ENCODE results near the gene RPS15A.

RPS15A gene

DNA sequence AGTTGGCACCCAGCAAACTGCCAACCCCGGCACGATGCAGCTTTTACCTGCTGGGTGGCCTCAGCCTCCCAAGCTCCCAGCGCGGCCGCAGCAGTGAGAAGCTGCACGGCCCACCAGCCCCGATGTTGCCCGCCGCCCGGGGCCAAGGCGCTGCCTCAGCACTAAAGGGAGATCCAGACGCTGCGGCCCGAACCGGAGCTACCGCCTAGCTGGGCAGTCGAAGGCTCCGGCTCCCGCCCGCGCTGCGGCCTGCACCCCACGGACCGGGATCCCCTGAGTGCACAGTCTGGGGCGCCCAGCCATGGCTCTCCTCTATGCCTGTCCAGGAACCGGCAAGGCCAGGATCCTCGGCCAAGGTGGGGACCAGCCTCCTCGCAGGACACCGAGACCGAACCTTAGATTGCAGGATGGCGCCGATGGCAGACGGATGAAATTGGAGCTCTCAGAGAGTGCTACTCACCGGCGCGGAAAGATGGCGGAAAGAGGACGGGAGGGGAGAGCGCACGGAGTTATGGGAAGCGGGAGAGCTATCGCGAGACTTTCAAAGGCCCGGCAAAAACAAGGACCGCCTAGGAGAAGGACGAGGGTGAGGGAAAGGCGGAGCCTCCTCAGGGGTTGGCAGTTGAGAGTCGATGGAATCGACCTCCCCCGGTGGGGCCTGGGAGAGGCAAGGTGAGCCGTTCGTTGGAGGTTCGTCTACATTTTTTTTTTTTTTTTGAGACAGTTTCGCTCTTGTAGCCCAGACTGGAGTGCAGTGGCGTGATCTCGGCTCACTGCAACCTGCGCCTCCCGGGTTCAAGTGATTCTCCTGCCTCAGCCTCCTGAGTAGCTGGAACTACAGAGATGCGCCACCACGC lies at the start of gene RPS15A:
Gene RPS15A, minus strand, starts transcription at position 485 of the 857 bp plus-strand sequence. CDS start 1,221 bp downstream, outside the sequence.
- Histone ChIP-seq H3K4me3 (ENCODE audit: low read depth, low read length) (peak within 1 kb of the TSS; percentile 96), H3K9me3 (ENCODE audit: control insufficient read depth, insufficient read depth, low read length) (no peaks in the 10 kb centered on the region), H3K27ac (ENCODE audit: low read depth, low read length) (peak within 1 kb of the TSS; percentile 91), H3K36me3 (ENCODE audit: control insufficient read depth, insufficient read depth, low read length) (peaks cover 86% of the 10 kb centered on the region), H3K4me1 (ENCODE audit: control insufficient read depth, insufficient read depth, low read length) (peaks cover 16% of the 10 kb centered on the region), H3K9ac (ENCODE audit: low read depth, low read length) (peak within 1 kb of the TSS; percentile 98), H3K27me3 (ENCODE audit: control insufficient read depth, insufficient read depth, low read length) (no peaks in the 10 kb centered on the region)

- no peak overlapping the region for H3K4me3 ChIP-seq (ENCODE audit: low read depth, low read length)
- H3K9ac ChIP-seq (ENCODE audit: low read depth, low read length): no peak overlapping the region
- H3K27me3 ChIP-seq (ENCODE audit: control insufficient read depth, insufficient read depth, low read length): no peaks in the 10 kb centered on the region
- peaks cover 98% of the 10 kb centered on the region for H3K36me3 ChIP-seq (ENCODE audit: control insufficient read depth, insufficient read depth, low read length)
- no peaks in the 10 kb centered on the region for H3K9me3 ChIP-seq (ENCODE audit: control insufficient read depth, insufficient read depth, low read length)
- H3K27ac ChIP-seq (ENCODE audit: low read depth, low read length): no peak overlapping the region
- H3K4me1 ChIP-seq (ENCODE audit: control insufficient read depth, insufficient read depth, low read length): no peaks in the 10 kb centered on the region; the same call in 1 of the 2 replicates
These were observed 49.4 kb upstream of the RPS15A start for GRCh38 chr16:18839555-18839954.

DNA sequence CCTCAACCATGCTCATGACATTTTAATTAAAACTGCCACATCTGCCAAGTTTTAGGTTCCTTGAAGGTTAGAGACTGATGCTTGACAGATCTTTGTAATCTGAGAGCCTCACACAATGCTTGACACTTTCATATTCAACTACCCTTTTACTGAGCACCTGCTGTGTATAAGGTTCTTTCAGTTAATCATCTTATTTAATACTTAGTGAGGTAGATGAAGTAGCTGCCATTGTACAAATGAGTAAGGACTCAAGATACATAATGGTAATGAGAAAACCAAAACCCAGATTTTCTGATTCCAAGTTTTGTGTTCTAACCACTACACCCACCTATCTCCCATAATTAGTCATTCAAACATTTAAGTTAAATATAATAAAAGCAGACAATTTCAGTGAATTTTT lies 46.6 kb upstream of the RPS15A start:
- no peaks in the 10 kb centered on the region; the same call in 1 of the 2 replicates for H3K4me1 ChIP-seq (ENCODE audit: control insufficient read depth, insufficient read depth, low read length)
- H3K9ac ChIP-seq (ENCODE audit: low read depth, low read length): no peak overlapping the region
- peaks cover 100% of the 10 kb centered on the region for H3K36me3 ChIP-seq (ENCODE audit: control insufficient read depth, insufficient read depth, low read length)
- H3K9me3 ChIP-seq (ENCODE audit: control insufficient read depth, insufficient read depth, low read length): no peaks in the 10 kb centered on the region
- no peaks in the 10 kb centered on the region for H3K27me3 ChIP-seq (ENCODE audit: control insufficient read depth, insufficient read depth, low read length)
- no peak overlapping the region for H3K4me3 ChIP-seq (ENCODE audit: low read depth, low read length)
- no peak overlapping the region for H3K27ac ChIP-seq (ENCODE audit: low read depth, low read length)

DNA sequence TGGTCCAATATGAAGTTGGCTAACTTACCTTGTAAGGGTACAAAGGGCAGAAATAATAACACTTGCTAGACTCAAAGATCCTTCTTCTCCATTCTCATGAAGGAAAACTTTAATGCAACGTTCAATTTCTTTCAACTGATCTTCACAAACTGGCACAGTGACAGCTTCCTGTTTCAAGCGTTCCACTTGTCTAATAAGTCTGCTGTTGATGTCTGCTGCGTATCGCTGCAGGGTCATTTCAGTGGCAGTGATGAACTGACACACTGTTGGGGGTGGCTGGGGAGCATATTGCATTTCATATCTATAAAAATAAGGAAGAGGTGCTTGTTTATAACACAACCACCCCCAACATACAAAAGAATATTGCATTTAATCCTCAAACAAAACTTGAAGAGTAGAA lies 44.7 kb upstream of the RPS15A start:
- Histone ChIP-seq H3K27ac (ENCODE audit: low read depth, low read length) (no peak overlapping the region), H3K9me3 (ENCODE audit: control insufficient read depth, insufficient read depth, low read length) (no peaks in the 10 kb centered on the region), H3K4me3 (ENCODE audit: low read depth, low read length) (no peak overlapping the region), H3K27me3 (ENCODE audit: control insufficient read depth, insufficient read depth, low read length) (no peaks in the 10 kb centered on the region), H3K4me1 (ENCODE audit: control insufficient read depth, insufficient read depth, low read length) (no peaks in the 10 kb centered on the region), H3K36me3 (ENCODE audit: control insufficient read depth, insufficient read depth, low read length) (peaks cover 100% of the 10 kb centered on the region), H3K9ac (ENCODE audit: low read depth, low read length) (no peak overlapping the region)

- Histone ChIP-seq H3K27ac (ENCODE audit: low read depth, low read length) (no peak overlapping the region), H3K4me1 (ENCODE audit: control insufficient read depth, insufficient read depth, low read length) (no peaks in the 10 kb centered on the region), H3K9ac (ENCODE audit: low read depth, low read length) (no peak overlapping the region), H3K27me3 (ENCODE audit: control insufficient read depth, insufficient read depth, low read length) (no peaks in the 10 kb centered on the region), H3K9me3 (ENCODE audit: control insufficient read depth, insufficient read depth, low read length) (no peaks in the 10 kb centered on the region), H3K4me3 (ENCODE audit: low read depth, low read length) (no peak overlapping the region), H3K36me3 (ENCODE audit: control insufficient read depth, insufficient read depth, low read length) (peaks cover 100% of the 10 kb centered on the region)
These were observed 43.8 kb upstream of the RPS15A start for GRCh38 chr16:18833707-18834505.

GRCh38 chr16:18832613-18833012 lies 42.5 kb upstream of the RPS15A start:
- Histone ChIP-seq H3K9ac (ENCODE audit: low read depth, low read length) (no peak overlapping the region), H3K4me3 (ENCODE audit: low read depth, low read length) (no peak overlapping the region), H3K36me3 (ENCODE audit: control insufficient read depth, insufficient read depth, low read length) (peaks cover 99% of the 10 kb centered on the region), H3K27me3 (ENCODE audit: control insufficient read depth, insufficient read depth, low read length) (no peaks in the 10 kb centered on the region), H3K9me3 (ENCODE audit: control insufficient read depth, insufficient read depth, low read length) (no peaks in the 10 kb centered on the region), H3K4me1 (ENCODE audit: control insufficient read depth, insufficient read depth, low read length) (no peaks in the 10 kb centered on the region), H3K27ac (ENCODE audit: low read depth, low read length) (no peak overlapping the region)

GRCh38 chr16:18832006-18832405 lies 41.9 kb upstream of the RPS15A start:
- Histone ChIP-seq H3K27me3 (ENCODE audit: control insufficient read depth, insufficient read depth, low read length) (no peaks in the 10 kb centered on the region), H3K9me3 (ENCODE audit: control insufficient read depth, insufficient read depth, low read length) (no peaks in the 10 kb centered on the region), H3K4me1 (ENCODE audit: control insufficient read depth, insufficient read depth, low read length) (no peaks in the 10 kb centered on the region), H3K9ac (ENCODE audit: low read depth, low read length) (no peak overlapping the region), H3K4me3 (ENCODE audit: low read depth, low read length) (no peak overlapping the region), H3K36me3 (ENCODE audit: control insufficient read depth, insufficient read depth, low read length) (peaks cover 94% of the 10 kb centered on the region), H3K27ac (ENCODE audit: low read depth, low read length) (no peak overlapping the region)

DNA sequence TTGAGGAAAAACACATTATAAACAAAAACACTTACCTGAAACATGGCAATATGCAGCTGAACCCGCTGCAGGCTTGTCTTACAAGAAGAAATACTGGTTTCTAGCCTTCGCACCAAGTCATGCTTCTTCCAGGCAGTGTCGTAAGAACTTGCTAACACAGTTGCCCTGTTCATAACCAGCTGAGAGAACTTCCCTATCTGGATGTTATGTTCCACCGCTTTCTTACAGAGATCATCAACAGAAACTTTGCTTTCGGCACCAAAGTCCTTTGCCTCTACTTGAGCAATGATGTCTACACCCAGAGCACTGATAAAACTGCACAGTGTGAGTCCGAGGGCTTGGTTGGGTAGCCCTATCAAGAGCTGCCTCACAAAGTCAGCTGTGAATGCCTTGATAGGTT lies 39.1 kb upstream of the RPS15A start:
- H3K36me3 ChIP-seq (ENCODE audit: control insufficient read depth, insufficient read depth, low read length): peaks cover 69% of the 10 kb centered on the region
- H3K27ac ChIP-seq (ENCODE audit: low read depth, low read length): no peak overlapping the region
- H3K9ac ChIP-seq (ENCODE audit: low read depth, low read length): no peak overlapping the region

DNA sequence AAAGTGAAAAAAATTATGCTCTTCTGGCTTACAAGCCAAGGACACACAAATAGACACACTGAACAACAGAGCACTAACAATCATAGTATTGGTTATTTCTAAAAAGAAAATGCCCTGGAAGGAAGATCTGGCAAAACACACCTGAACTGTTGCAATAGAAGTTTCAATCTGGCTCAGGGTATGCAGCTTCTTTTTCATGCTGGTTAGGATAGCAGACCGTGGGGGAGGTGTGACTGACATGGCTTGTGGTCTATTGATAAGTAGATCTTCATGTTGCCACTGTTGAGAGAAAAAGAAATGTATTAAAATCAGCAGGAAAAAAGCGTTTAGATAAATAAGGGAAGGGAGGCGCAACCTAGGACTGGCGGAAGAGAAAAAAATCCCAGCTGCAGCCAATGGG lies 37.8 kb upstream of the RPS15A start:
- Histone ChIP-seq H3K36me3 (ENCODE audit: control insufficient read depth, insufficient read depth, low read length) (peaks cover 55% of the 10 kb centered on the region), H3K4me3 (ENCODE audit: low read depth, low read length) (no peak overlapping the region), H3K9me3 (ENCODE audit: control insufficient read depth, insufficient read depth, low read length) (no peaks in the 10 kb centered on the region), H3K9ac (ENCODE audit: low read depth, low read length) (no peak overlapping the region), H3K27me3 (ENCODE audit: control insufficient read depth, insufficient read depth, low read length) (no peaks in the 10 kb centered on the region), H3K4me1 (ENCODE audit: control insufficient read depth, insufficient read depth, low read length) (no peaks in the 10 kb centered on the region), H3K27ac (ENCODE audit: low read depth, low read length) (no peak overlapping the region)

More for the DNA sequence above, 39.1 kb upstream of the RPS15A start:
- no peaks in the 10 kb centered on the region for H3K9me3 ChIP-seq (ENCODE audit: control insufficient read depth, insufficient read depth, low read length)
- H3K27me3 ChIP-seq (ENCODE audit: control insufficient read depth, insufficient read depth, low read length): no peaks in the 10 kb centered on the region
- H3K4me1 ChIP-seq (ENCODE audit: control insufficient read depth, insufficient read depth, low read length): no peaks in the 10 kb centered on the region
- H3K4me3 ChIP-seq (ENCODE audit: low read depth, low read length): no peak overlapping the region

DNA sequence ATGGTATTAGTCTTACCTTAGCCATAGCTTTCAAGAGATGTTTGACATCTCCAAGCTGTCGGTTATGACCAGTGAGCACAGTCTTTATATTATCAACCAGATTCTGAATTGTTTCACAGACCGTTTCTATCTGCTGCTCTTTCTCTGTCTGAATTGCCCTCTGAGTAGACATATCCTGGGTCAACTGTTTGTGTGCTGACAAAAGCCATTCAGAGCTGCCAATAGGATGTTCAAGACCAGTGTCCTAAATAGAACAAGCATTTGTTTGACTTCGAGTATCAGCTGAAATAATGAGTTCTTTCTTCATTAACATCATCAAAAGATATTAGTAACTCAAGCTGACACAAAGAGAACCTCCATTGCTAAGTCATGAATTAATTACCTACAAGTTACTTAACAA lies 26.2 kb upstream of the RPS15A start:
- Histone ChIP-seq H3K9ac (ENCODE audit: low read depth, low read length) (no peak overlapping the region), H3K9me3 (ENCODE audit: control insufficient read depth, insufficient read depth, low read length) (no peaks in the 10 kb centered on the region), H3K27me3 (ENCODE audit: control insufficient read depth, insufficient read depth, low read length) (no peaks in the 10 kb centered on the region), H3K27ac (ENCODE audit: low read depth, low read length) (no peak overlapping the region), H3K4me1 (ENCODE audit: control insufficient read depth, insufficient read depth, low read length) (no peaks in the 10 kb centered on the region), H3K36me3 (ENCODE audit: control insufficient read depth, insufficient read depth, low read length) (peaks cover 87% of the 10 kb centered on the region), H3K4me3 (ENCODE audit: low read depth, low read length) (no peak overlapping the region)

DNA sequence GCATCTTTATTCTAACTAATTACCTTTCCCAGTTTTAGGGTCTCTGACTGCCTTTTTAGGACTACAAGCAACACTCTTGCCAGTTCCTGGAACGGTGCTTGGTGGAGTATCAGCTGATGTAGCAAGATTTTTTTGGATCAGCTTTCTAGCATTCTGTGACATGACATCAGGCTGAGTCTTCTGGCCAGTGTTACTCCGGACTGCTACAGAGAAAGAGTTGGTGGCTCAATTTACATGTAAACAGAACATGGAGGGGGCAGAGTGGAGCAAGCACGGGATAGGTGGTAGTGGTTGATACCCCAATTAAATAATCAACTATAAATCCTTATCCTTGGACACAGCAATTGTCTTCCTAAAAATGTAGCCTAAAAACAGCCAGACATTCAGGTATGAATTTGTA lies 21.8 kb upstream of the RPS15A start:
- no peaks in the 10 kb centered on the region for H3K27me3 ChIP-seq (ENCODE audit: control insufficient read depth, insufficient read depth, low read length)
- peaks cover 90% of the 10 kb centered on the region for H3K36me3 ChIP-seq (ENCODE audit: control insufficient read depth, insufficient read depth, low read length)
- H3K27ac ChIP-seq (ENCODE audit: low read depth, low read length): no peak overlapping the region
- no peak overlapping the region for H3K9ac ChIP-seq (ENCODE audit: low read depth, low read length)
- peaks cover 5% of the 10 kb centered on the region for H3K4me1 ChIP-seq (ENCODE audit: control insufficient read depth, insufficient read depth, low read length)
- no peak overlapping the region for H3K4me3 ChIP-seq (ENCODE audit: low read depth, low read length)
- H3K9me3 ChIP-seq (ENCODE audit: control insufficient read depth, insufficient read depth, low read length): no peaks in the 10 kb centered on the region
